Measurements from ENCODE around the gene S100A10.

Gene S100A10

GRCh38 chr1:152013664-152014237 is 20.1 kb upstream of the S100A10 start:
- no peak for DNase-seq (ENCODE audit: low read depth in 2 of 2)

- DNase-seq (ENCODE audit: low read depth in 2 of 2) = no peak
These were observed 16.0 kb upstream of the S100A10 start for GRCh38 chr1:152009691-152010090.

GRCh38 chr1:152007047-152007446 is 13.4 kb upstream of the S100A10 start:
- no peak for DNase-seq (ENCODE audit: low read depth in 2 of 2)

GRCh38 chr1:152005360-152005912 is 11.8 kb upstream of the S100A10 start:
- DNase-seq (ENCODE audit: low read depth in 2 of 2) = no peak

GRCh38 chr1:152003846-152004442 is 10.3 kb upstream of the S100A10 start:
- no peak for DNase-seq (ENCODE audit: low read depth in 2 of 2)

- no peak for DNase-seq (ENCODE audit: low read depth in 2 of 2)
These were observed 9.3 kb upstream of the S100A10 start for GRCh38 chr1:152002960-152003359.

- DNase-seq (ENCODE audit: low read depth in 2 of 2) = no peak
These were observed 8.2 kb upstream of the S100A10 start for GRCh38 chr1:152001631-152002584.

GRCh38 chr1:152000964-152001630 is 7.4 kb upstream of the S100A10 start:
- no peak for DNase-seq (ENCODE audit: low read depth in 2 of 2)

- no peak for DNase-seq (ENCODE audit: low read depth in 2 of 2)
These were observed 5.1 kb upstream of the S100A10 start for GRCh38 chr1:151998611-151999362.

GRCh38 chr1:151997284-151997570 is 3.6 kb upstream of the S100A10 start:
- no peak for DNase-seq (ENCODE audit: low read depth in 2 of 2)

GRCh38 chr1:151995774-151996173 is 2.1 kb upstream of the S100A10 start:
- no peak for DNase-seq (ENCODE audit: low read depth in 2 of 2)

GRCh38 chr1:151994956-151995355 is 1.3 kb upstream of the S100A10 start:
- DNase-seq (ENCODE audit: low read depth in 2 of 2) = no peak

- DNase-seq (ENCODE audit: low read depth in 2 of 2) = no peak
These were observed 450 bp downstream of the S100A10 start for GRCh38 chr1:151993084-151993733.

GRCh38 chr1:151992303-151993083 is 1.2 kb downstream of the S100A10 start:
- no peak for DNase-seq (ENCODE audit: low read depth in 2 of 2)

GRCh38 chr1:151991663-151992302 is 1.9 kb downstream of the S100A10 start:
- DNase-seq (ENCODE audit: low read depth in 2 of 2) = no peak

GRCh38 chr1:151990856-151991198 is 2.8 kb downstream of the S100A10 start:
- DNase-seq (ENCODE audit: low read depth in 2 of 2) = no peak

GRCh38 chr1:151990058-151990855 is 3.4 kb downstream of the S100A10 start:
- DNase-seq (ENCODE audit: low read depth in 2 of 2) = no peak

- no peak for DNase-seq (ENCODE audit: low read depth in 2 of 2)
These were observed 4.3 kb downstream of the S100A10 start for GRCh38 chr1:151989211-151989862.
